Suprapubic skin (tissue), 4 donors: ENCODE results near the gene NLRP5. TPM values are rescaled to one million over a fixed set of nuclear protein-coding genes. Genes with fewer than 3 reads are reported as not detected.

Source experiments
- DNase-seq, 2 donors: peaks; one replicate each; pipeline ENCODE4 v3.0.0-alpha.2; 2019; ENCODE audit warnings: low spot score in 2 of 2
- H3K27ac ChIP-seq: fragments of 200-600 bp; sonication (generic); one replicate; pipeline ENCODE4 v1.5.1; 2019
- H3K27me3 ChIP-seq: fragments of 200-600 bp; sonication (generic); one replicate; pipeline ENCODE4 v1.5.1; 2019
- H3K36me3 ChIP-seq: fragments of 200-600 bp; sonication (generic); one replicate; pipeline ENCODE4 v1.5.1; 2019
- H3K4me1 ChIP-seq: fragments of 200-600 bp; sonication (generic); one replicate; pipeline ENCODE4 v1.5.1; 2019
- H3K4me3 ChIP-seq: fragments of 200-600 bp; sonication (generic); one replicate; pipeline ENCODE4 v1.5.1; 2019; ENCODE audit warnings: mild to moderate bottlenecking
- H3K9me3 ChIP-seq: fragments of 200-600 bp; sonication (generic); one replicate; pipeline ENCODE4 v1.5.1; 2019
- EP300 ChIP-seq: sonication (generic); formaldehyde crosslinking; IDR thresholded peaks from one replicate; pipeline ENCODE4 v1.6.1; 2017; ENCODE audit warnings: antibody characterized with exemption
- POLR2A ChIP-seq, 2 donors: fragments of 450-650 bp; IDR thresholded peaks; one replicate each; pipeline ENCODE4 v1.6.1; 2017; ENCODE audit warnings: antibody characterized with exemption in 2 of 2, mild to moderate bottlenecking in 2 of 2, moderate library complexity in 2 of 2
- POLR2AphosphoS5 ChIP-seq, 3 donors: sonication (generic); formaldehyde crosslinking; IDR thresholded peaks; one replicate each; pipeline ENCODE4 v1.6.1; 2017; ENCODE audit warnings: antibody characterized with exemption in 3 of 3
- WGBS: methylation state at CpG from one replicate; pipeline ENCODE4 v1.1.5; 2018; 5-methylcytosine and 5-hydroxymethylcytosine counted together
- total RNA-seq, 4 donors: library from RNA; depleted of rRNA; stranded (reverse); fragments of >200 nt; gene quantifications; one replicate each; pipeline ENCODE4 v1.1.0, GENCODE V29; 2016
- TF ChIP-seq, protein P1 (sequence below), 2 donors: fragments of 200-600 bp in 1 of 2; fragments of 450-650 bp in 1 of 2; sonication (generic) in 1 of 2; IDR thresholded peaks; one replicate each; pipeline ENCODE4 v1.5.1; 2016 to 2019; ENCODE audit warnings: antibody characterized with exemption in 2 of 2, mild to moderate bottlenecking in 1 of 2, moderate library complexity in 1 of 2

NLRP5 gene
- total RNA-seq, 4 donors from 2014 or later: not detected

DNA sequence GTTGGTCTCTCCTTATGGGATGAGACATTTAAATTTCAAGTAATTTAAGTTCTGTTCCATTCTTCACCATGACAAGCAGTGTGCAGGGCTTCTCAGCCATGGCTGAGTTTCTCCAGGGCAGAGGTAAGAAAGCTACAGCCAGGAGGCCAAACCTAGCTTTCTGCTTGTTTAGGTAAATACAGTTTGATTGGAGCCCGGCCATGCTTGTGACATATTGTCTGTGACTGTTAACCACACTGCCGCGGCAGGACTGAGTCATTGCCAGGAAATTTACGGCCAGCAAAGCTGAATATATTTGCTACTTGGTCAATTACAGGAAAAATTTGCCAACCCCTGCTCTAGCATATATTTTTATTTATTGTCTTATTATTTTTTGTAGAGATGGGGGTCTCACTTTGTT, 28.2 kb upstream of the NLRP5 start:
- Histone ChIP-seq H3K4me3 (no peak overlapping the region), H3K9me3 (no peaks in the 10 kb centered on the region), H3K4me1 (no peaks in the 10 kb centered on the region), H3K27me3 (no peaks in the 10 kb centered on the region), H3K36me3 (no peaks in the 10 kb centered on the region), H3K27ac (no peak overlapping the region)
- no peak for DNase-seq
- TF ChIP-seq, protein P1, sequence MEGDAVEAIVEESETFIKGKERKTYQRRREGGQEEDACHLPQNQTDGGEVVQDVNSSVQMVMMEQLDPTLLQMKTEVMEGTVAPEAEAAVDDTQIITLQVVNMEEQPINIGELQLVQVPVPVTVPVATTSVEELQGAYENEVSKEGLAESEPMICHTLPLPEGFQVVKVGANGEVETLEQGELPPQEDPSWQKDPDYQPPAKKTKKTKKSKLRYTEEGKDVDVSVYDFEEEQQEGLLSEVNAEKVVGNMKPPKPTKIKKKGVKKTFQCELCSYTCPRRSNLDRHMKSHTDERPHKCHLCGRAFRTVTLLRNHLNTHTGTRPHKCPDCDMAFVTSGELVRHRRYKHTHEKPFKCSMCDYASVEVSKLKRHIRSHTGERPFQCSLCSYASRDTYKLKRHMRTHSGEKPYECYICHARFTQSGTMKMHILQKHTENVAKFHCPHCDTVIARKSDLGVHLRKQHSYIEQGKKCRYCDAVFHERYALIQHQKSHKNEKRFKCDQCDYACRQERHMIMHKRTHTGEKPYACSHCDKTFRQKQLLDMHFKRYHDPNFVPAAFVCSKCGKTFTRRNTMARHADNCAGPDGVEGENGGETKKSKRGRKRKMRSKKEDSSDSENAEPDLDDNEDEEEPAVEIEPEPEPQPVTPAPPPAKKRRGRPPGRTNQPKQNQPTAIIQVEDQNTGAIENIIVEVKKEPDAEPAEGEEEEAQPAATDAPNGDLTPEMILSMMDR (IDR thresholded peaks at IDR 0.05): no peak
- WGBS: 67% methylated on average over 4 of the region's 4 CpGs

DNA sequence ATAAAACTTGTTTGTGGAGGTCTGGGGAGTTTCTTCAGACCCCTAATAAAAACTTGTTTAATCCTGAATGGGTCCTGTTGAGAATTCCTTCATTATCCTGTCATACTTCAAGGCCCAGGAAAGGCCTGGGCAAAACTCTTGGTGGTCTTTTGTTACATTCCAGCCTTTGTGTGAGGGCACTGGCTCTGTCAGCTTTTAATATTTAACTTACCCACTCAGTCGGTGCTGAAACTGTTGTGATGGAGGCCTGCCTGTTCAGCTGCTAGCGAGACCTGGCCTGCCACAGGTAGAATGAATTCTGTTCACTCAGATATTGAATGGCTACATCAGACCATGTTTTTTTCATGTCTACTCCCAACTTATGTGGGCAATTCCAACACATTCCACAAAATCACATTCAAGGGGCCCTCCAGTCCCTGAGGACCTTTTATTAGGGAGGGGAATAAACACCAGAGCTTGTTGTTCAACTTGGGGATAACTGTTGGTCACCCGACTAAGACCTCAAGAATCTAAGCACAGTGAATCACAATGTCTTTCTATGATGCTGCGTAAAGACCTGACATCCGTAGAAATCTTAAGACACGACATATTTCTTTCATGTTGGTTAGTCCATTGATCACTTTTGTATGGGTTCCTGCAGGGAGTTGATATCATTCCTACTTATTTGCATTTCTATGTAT, 26.4 kb upstream of the NLRP5 start:
- no peak overlapping the region for H3K4me3 ChIP-seq
- no peak for DNase-seq
- H3K9me3 ChIP-seq: no peaks in the 10 kb centered on the region
- no peak for TF ChIP-seq EP300
- TF ChIP-seq, protein P1 (IDR thresholded peaks at IDR 0.05): no peak
- H3K27me3 ChIP-seq: no peaks in the 10 kb centered on the region
- no peaks in the 10 kb centered on the region for H3K4me1 ChIP-seq
- 93% methylated on average over 6 of the region's 6 CpGs for WGBS
- H3K27ac ChIP-seq: no peak overlapping the region
- no peaks in the 10 kb centered on the region for H3K36me3 ChIP-seq

- no peak for TF ChIP-seq POLR2A (IDR thresholded peaks at IDR 0.05)
- TF ChIP-seq, protein P1 (IDR thresholded peaks at IDR 0.05): no peak
- WGBS: 90% methylated on average over 10 of the region's 10 CpGs
- no peak for DNase-seq
- Histone ChIP-seq H3K4me3 (no peak overlapping the region), H3K36me3 (no peaks in the 10 kb centered on the region), H3K9me3 (no peaks in the 10 kb centered on the region), H3K4me1 (no peaks in the 10 kb centered on the region), H3K27ac (no peak overlapping the region), H3K27me3 (no peaks in the 10 kb centered on the region)
Measured at GRCh38 chr19:55962186-55962585, 24.4 kb upstream of the NLRP5 start.

- Histone ChIP-seq H3K27ac (no peak overlapping the region), H3K36me3 (no peaks in the 10 kb centered on the region), H3K27me3 (no peaks in the 10 kb centered on the region), H3K4me1 (no peaks in the 10 kb centered on the region), H3K9me3 (peaks cover 7% of the 10 kb centered on the region), H3K4me3 (no peak overlapping the region)
- no peak for DNase-seq
- WGBS: 43% methylated on average over 3 of the region's 3 CpGs
- TF ChIP-seq POLR2A (IDR thresholded peaks at IDR 0.05): no peak
- no peak for TF ChIP-seq POLR2AphosphoS5 (IDR thresholded peaks at IDR 0.05)
- TF ChIP-seq EP300: no peak
- TF ChIP-seq, protein P1 (IDR thresholded peaks at IDR 0.05): no peak
Measured at GRCh38 chr19:55973982-55974381, 12.6 kb upstream of the NLRP5 start.

DNA sequence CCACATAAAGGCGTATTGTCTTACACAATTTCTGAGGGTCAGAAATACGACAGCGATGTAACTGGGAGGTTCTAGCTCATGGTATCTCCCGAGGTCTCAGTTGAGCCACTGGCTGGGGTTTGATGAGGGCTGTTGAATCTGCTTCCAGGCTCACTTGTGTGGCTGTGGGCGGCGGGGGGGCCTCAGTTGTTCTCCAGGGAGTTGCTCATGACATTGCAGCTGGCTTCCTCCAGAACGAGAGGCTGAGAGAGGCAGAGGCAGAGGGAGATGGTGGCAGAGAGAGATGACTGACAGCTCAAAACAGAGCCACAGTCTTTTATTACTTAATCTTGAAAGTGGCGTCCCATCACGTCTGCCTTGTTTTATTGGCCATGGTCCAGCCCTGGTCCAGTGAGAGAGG, 6.2 kb upstream of the NLRP5 start:
- no peaks in the 10 kb centered on the region for H3K36me3 ChIP-seq
- no peaks in the 10 kb centered on the region for H3K27me3 ChIP-seq
- DNase-seq: no peak
- H3K4me1 ChIP-seq: no peaks in the 10 kb centered on the region
- H3K4me3 ChIP-seq: no peak overlapping the region
- TF ChIP-seq EP300 (no peak), POLR2A (IDR thresholded peaks at IDR 0.05) (no peak), POLR2AphosphoS5 (IDR thresholded peaks at IDR 0.05) (no peak)
- TF ChIP-seq, protein P1 (IDR thresholded peaks at IDR 0.05): no peak
- 76% methylated on average over 9 of the region's 9 CpGs for WGBS
- peaks cover 5% of the 10 kb centered on the region for H3K9me3 ChIP-seq
- no peak overlapping the region for H3K27ac ChIP-seq
